GM18507 (cell line): Measurements from ENCODE around the gene PRR30.
"Not testable (repeated sequence)": the region's sequence is repeated elsewhere in the genome, so short reads cannot be mapped to it uniquely, and the experiment has no call there.

Source experiments
- DNase-seq: peaks from one replicate; pipeline ENCODE4 v3.0.0; 2011; ENCODE audit warnings: low read depth; ENCODE audit not compliant: insufficient read length; ENCODE audit errors: extremely low spot score
- FAIRE-seq: peaks from 2 replicates; lab custom pipeline; 2011; peaks lifted over from hg19 to GRCh38; lab: Jason Lieb, UNC

The PRR30 gene

DNA sequence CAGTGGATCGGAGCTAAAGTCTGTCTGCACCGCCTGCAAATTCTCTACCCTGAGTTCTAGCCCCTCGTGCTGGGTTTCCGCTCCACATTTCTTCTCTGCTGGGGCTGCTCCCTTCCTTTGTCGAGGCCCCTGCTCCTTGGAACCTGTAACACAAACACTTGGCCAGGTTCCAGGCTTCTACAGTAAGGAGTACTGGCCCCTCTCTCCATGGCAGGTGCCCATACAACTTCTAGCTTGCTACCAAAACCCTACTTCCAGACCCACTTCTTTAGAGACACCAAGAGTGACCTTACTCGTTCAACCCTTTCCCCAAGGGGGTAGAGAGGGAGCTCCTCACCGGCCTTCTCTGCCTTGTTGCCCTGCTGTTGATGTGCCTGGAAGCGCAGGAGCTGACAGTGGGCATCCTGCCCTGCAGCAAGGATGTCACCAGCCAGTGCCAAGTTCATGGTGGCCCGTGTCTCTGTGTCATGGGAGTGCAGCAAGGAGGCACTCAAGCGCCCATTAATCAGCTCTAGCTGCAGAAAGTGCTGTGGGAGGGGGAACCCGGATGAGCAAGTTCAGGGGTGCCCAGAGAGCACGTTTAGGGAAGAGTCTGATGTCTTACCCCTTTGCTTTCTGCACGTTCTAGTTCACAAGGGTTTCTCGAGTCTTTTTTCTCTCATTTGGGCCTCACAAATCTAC lies 5.9 kb downstream of the PRR30 start:
- FAIRE-seq, result no peak
- no peak for DNase-seq

DNA sequence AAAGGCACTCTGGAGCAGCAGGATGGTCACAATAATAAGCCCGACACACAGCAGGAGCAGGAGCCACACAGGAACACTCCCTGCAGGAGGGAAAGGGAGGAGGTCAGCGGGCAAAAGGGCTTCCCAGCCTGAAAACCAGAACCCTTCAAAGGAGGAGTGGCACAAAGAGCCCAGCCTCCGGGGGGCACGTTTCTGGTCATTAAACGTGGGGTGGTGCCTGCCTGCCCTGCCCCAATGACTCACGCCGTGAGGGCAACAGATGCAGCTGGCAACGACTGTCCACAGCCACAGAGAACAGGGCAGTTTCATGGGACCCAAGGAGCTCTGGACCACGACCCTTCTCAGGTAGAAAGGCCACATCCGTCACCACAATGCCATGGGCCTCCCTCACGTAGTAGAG lies 7.8 kb downstream of the PRR30 start:
- DNase-seq (no peak), FAIRE-seq (no peak)

DNA sequence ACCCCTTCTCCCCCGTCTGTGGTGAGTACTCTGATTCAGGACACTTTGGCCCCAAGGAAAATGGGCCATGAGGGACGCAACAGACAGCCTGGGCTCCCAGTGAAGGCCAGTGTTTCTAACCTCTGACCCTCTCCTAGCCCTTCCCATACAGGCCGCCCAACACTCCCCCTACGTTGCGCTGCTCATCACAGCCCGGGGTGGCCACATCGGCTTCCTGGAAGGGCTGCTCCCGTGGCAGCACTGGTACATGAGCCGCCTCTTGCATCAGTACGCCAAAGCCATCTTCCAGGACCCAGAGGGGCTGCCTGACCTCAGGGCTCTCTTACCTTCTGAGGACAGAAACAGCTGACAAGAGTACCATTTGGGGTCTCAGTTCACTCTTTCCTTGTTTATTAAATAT lies 8.8 kb downstream of the PRR30 start:
- no peak for FAIRE-seq
- no peak for DNase-seq

DNA sequence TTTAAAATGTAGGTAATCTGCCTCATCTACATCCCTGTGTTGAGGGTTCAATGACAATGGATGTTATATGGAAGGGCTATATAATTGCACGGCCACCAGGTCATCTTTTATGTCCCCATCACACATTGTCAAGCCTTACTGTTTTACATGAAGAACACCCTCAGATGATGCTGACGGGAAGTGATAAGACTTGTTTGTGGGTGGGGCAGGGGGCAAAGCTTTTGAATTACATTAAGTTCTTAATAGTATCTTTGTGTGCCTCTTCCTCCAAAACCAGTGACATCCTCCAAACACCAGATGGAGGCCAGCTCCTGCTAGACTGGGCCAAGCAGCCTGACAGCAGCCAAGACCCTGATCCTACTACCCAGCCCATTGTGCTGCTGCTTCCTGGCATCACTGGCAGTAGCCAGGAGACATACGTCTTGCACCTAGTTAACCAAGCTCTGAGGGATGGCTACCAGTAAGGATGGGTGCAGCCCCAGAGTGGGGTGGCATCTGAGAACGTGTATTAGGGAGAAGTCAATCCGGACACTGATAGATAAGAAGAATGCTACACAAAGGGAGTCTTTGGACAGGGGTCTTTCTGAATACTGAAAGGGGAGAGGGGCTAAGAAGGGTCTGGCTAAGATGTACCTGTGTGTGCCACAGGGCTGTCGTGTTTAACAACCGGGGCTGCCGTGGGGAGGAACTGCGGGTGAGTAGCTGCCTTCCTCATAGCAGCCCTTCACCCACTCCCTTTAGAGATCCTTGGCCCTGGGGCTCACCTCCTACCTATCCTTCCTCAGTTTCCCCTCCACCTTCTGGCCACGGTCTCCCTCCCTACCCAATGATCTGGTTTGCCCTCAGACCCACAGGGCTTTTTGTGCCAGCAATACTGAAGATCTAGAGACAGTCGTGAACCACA lies 10.3 kb downstream of the PRR30 start:
- no peak for FAIRE-seq
- DNase-seq, result no peak

DNA sequence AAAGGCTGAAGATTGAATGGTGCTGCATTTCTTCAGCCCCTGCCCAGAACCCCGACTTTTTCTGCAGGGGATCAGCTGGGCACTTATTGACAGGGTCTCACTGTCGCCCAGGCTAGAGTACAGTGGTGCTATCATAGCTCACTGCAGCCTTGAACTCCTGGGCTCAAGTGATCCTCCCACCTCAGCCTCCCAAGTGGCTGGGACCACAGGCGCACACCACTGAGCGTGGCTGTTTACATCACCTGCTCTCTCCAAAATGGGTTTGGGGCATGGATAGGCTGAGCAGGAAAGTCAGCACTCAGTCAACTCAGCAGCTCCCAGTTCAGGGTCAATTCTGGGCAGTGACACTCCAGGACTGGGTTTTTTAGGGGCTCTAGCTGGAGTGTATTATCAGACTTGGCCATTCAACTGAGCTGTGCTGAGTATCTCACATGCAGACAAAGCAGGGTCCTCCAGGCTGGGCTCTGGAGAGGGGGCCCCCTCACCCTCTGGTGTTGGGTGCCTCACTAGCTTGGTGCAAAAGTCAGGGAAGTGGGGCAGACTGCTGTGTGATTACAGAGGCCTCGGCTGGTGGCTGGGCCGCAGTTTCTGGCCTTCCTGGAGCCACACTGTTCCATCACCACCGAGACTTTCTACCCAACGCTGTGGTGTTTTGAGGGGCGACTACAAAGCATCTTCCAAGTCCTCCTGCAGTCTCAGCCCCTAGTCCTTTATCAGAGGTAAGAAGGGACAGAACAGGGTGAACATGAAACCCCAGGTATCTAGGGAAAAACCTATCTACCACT lies 11.1 kb downstream of the PRR30 start:
- no peak for FAIRE-seq
- DNase-seq, result no peak

DNA sequence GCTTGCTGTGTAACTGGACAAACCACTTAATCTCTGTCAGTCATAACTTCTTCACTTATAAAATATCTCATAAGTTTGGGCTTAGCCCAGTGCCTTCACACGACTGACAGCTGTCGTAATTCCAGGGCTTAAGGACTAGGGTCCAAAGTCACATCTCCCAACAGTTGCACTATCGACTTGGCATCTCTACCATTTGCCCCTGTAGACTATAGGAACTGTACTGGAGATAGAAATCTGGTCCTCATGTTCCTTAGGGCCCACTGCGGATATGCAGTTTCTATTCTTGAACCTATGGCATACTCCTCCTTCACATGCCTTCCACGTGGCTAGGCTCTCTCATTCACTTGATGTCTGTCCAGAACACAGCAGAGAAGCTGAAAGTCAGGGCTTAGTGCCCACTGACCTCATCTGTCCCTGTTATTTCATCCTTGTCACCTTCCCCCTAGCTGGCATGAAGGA lies 12.9 kb downstream of the PRR30 start:
- FAIRE-seq (no peak), DNase-seq (no peak)

DNA sequence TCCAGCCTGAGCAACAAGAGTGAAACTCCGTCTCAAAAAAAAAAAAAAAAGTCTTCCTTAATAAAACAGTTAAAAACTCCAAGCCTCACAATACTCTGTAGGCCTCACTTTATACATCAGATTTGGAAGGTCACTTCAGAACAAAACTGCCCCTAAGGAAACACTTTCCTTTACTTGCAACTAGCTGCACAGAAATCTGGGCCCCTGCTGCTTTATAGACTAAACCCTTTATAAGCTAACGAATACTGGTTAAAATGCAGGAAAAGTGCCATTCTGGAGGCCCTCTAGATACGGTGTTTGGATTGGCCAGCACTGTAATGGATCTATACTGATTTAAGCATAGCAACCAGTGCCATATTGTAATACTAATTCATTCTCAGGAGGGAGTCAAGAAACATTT lies 14.1 kb downstream of the PRR30 start:
- DNase-seq (no peak), FAIRE-seq (no peak)

DNA sequence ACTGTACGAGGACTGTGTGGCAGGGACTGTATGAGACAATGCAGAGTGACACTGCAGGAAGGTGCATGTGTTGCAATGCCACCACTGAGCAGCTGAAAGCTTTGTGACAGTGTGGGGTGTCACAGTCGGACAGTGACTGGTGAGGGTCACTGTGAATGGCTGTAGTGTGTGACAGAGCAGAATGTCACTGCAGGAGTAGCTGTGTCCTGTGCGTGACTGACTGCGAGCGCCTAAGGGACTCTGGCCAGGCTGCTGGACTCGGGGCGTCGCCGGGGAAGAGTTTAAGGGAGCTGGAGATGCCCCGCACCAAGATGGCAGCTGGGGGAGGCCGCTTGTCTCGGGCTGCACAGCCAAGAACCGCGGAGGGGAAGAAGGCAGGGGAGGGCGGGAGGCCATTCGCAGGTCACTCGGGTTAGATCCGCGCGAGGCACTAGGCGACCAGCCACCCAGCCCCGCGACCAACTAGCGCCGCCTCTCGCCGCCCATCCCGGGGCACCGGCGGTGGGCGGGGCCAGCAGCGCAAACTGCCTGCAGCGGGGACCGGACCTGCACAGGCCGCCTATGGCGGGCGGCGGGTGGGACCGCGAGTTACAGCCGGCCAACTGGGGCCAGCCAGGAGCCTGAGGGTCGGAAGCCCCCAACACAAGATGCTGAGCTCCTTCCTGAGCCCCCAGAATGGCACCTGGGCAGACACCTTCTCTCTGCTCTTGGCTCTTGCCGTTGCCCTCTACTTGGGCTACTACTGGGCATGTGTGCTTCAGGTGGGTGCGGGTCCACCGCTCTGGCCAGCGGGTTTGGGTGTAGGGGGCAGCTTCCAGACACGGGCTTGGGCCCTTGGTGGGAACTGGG lies 15.7 kb downstream of the PRR30 start, which contains the start of gene ABHD1:
Gene ABHD1 (plus strand): TSS at position 514 of the 849 bp plus-strand sequence. CDS start 134 bp downstream, at position 648.
- DNase-seq, result no peak
- no peak for FAIRE-seq

DNA sequence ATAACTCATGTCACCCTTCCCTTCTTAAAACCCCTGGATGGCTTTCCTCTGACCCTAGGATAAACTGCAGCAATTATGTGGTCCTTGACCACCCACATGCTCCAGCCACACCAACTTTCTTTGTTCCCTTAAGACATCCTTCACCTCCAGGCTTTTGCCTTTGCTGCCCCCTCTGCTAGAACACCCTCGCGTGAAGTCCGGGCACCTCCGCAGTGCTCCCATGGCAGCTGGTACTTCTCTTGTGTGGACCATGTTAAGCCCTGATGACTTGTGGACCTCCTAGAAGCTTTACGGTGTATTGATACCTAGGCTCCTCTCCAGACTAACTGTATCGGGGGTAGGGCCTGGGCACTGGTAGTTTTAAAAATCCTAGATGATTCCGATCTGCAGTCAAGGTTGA lies 16.4 kb downstream of the PRR30 start:
- FAIRE-seq, result no peak

DNA sequence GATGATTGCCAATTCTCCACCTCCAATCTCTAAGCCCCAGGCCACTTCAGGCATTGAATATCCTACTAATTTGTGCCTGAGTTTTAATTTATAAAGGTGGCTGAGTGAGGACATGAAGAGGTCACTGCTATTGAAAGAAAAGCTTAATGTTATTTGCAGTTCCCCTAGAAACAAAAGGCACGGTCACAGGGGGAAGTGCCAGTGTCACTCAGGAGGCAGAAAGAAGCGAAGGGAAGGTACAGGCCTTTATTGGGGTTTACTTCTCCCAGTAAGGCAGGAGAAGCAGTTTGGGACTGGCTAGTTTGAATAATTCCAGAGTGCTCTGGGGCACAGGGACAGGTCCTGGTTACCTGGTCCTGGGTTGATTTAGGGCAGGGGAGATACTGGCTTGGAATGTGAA lies 17.3 kb downstream of the PRR30 start:
- FAIRE-seq (no peak), DNase-seq (no peak)

More for the DNA sequence above, 16.4 kb downstream of the PRR30 start:
- DNase-seq, result no peak

DNA sequence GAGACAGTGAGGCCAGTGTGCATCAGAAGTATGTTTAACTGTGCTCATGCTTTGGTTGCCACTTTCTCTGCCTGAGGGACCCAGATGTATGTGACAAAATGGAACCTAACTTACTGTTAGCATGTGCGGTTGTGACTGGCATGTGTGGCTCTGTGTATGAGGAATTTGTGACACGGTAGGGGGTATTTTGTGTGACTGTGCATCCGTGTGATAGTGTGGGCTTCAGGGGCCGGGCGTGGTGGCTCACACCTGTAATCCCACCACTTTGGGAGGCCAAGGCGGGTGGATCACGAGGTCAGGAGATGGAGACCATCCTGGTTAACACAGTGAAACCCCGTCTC lies 19.9 kb downstream of the PRR30 start:
- DNase-seq, FAIRE-seq: not testable (repeated sequence)

DNA sequence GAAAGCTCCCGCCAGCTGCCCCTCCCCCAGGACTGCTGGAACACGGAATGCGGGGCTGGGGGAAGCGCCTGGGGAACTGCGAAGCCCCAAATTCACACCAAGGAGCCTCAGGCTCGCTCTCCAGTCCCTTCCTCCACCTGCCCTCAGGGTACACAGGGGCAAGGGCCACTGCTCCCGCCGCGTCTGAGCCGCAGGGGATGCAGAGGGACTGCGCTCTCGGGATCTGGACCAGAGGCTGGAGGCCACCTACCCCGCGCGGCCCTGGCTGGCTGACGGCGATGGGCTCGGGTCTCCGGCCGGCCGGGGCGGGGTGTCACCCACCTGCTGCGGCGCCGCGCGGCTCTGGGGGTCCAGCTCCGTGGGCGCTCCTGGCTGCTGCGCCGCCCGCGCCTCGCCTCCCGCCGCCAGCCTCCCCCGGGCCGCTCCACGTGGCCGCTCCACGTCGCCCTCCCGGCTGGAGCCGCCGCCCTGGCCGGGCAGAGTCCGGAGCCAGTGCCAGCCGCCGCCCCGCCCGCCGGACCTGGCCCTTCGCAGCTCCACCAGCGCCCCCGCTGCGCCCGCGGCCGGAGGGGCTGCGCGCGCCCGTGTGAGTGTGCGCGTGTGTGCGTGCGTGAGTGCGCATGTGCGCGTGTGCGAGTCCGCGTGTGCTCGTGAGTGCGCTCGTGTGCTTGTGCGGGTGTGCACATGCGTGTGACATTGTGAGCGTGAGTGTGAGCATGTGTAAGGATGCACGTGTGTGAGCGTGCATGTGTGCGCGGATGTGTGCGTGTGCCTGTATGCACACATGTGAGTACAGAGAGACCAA lies 20.5 kb downstream of the PRR30 start, which contains the start of gene CGREF1:
Gene CGREF1 (minus strand): TSS at position 604 of the 805 bp plus-strand sequence. CDS start 14,762 bp downstream, outside the sequence.
- no peak for FAIRE-seq
- no peak for DNase-seq

DNA sequence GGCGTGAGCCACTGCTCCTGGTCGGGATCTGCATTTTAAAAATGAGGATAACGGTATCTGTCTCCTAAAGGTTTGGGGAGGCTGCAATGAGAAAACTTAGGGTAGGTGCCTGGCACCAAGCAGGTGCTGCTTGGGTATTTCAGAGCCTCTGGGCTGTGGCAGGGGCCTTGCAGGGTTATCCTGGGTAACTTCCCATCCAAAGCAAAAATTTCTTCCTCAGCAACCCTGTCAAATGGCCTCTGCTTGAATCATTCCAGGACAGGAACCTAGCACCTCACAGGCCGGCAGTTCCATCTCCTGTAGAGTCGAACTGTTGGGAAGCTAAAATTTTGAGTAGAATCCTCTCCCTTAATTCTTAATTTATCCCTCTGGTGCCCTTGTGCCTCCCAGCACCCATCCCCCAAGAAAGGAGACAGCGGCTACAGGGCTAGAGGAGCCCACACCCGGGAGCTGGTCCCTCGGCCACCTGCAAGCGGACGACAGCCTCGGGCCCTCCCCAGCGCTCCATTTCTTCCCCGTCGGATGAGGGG lies 21.1 kb downstream of the PRR30 start:
- FAIRE-seq (no peak), DNase-seq (no peak)

DNA sequence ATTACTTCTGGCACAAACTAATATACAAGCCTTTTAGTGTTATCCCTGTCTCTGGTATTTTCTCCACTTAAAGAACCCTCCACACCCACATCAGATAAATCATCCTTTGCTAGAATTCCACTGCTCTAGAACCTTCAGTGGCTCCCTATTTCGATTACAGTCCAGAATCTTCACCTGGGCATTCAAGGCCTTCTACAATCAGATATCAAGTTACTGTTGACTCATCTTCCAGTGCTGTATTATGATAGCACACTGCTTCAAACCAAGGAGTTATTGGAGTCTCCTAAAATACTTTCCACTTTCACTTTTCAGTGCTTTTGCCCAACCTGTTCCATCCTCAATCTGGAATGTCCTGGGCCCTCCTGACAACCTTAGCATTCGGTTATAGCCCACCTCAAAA lies 23.7 kb downstream of the PRR30 start:
- FAIRE-seq, result no peak

DNA sequence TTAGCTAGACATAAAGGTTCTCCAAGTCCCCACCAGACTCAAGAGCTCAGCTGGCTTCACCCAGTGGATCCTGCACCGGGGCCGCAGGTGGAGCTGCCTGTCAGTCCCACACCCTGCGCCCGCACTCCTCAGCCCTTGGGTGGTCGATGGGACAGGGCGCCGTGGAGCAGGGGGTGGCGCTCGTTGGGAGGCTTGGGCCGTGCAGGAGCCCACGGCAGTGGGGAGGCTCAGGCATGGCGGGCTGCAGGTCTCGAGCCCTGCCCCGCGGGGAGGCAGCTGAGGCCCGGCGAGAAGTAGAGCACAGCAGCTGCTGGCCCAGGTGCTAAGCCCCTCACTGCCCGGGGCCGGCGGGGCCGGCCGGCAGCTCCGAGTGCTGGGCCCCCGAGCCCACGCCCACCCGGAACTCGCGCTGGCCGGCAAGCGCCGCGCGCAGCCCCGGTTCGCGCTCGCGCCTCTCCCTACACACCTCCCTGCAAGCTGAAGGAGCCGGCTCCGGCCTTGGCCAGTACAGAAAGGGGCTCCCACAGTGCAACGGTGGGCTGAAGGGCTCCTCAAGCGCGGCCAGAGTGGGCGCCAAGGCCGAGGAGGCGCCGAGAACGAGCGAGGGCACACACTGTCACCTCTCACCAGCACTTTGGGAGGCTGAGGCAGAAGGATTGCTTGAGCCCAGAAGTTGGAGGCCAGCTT lies 27.7 kb downstream of the PRR30 start:
- not testable (repeated sequence) for FAIRE-seq, DNase-seq

More for the DNA sequence above, 23.7 kb downstream of the PRR30 start:
- DNase-seq, result no peak

DNA sequence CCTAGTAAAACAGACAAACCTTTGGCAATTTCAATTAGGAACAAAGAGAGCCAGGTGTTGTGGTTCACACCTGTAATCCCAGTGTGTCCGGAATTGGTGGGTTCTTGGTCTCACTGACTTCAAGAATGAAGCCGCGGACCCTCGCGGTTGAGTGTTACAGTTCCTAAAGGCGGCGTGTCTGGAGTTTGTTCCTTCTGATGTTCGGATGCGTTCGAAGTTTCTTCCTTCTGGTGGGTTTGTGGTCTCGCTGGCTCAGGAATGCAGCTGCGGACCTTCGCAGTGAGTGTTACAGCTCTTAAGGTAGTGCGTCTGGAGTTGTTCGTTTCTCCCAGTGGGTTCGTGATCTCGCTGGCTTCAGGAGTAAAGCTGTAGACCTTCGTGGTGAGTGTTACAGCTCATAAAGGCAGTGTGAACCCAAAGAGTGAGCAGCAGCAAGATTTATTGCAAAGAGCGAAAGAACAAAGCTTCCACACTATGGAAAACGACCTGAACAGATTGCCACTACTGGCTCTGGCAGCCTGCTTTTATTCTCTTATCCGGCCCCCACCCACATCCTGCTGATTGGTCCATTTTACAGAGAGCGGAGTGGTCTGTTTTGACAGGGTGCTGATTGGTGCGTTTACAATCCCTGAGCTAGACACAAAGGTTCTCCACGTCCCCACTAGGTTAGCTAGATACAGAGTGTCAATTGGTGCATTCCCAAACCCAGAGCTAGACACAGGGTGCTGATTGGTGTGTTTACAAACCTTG lies 28.4 kb downstream of the PRR30 start:
- not testable (repeated sequence) for DNase-seq, FAIRE-seq

DNA sequence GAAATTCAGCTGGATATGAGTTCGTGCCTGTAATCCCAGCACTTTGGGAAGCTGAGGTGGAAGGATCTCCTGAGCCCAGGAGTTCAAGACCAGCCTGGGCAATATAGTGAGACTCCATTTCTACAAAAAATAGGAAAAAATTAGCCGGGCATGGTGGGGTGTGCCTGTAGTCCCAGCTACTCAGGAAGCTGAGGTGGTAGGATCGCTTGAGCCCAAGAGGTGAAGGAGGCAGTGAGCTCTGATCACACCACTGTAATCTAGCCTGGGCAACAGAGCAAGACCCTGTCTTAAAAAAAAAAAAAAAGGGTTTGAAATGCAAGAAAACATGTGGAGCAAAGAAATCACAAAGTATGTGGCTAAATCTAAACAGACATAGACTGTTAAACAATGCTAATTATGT lies 30.1 kb downstream of the PRR30 start:
- no peak for DNase-seq
- no peak for FAIRE-seq
